DMS53 (cell line): ENCODE results near the gene NME2.

Source experiments
- DNase-seq: peaks from one replicate; lab custom pipeline; 2025; lab: John Stamatoyannopoulos, UW

NME2 gene

DNA sequence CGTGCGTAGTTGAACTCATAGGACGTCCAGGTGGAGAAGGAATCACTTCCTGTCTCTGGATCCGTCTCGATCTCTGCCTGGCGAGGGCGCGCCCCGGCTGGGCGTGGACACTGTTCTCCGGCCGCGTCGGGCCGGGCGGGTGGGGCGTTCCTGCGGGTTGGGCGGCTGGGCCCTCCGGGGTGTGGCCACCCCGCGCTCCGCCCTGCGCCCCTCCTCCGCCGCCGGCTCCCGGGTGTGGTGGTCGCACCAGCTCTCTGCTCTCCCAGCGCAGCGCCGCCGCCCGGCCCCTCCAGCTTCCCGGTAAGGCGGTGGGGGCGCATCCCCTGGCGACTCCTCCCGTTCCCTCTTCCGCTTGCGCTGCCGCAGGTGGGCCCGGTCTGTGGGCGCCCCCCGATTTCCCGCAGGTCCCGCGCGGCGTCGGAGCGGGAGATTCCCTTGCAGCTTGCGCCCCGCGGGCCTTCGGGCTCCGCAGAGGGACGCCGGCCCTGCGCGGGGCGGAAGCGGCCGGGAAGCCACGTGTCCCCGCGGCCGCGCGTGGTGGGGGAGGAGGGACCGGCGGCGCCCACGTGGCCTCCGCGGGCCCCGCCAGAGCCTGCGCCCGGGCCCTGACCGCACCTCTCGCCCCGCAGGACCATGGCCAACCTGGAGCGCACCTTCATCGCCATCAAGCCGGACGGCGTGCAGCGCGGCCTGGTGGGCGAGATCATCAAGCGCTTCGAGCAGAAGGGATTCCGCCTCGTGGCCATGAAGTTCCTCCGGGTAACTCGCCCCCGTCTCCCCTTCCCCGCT, at the start of gene NME2:
NME2 (plus strand) TSS at position 214 of the 789 bp plus-strand sequence; CDS start at position 634, 420 bp downstream.
- DNase-seq: peak; percentile 97

DNA sequence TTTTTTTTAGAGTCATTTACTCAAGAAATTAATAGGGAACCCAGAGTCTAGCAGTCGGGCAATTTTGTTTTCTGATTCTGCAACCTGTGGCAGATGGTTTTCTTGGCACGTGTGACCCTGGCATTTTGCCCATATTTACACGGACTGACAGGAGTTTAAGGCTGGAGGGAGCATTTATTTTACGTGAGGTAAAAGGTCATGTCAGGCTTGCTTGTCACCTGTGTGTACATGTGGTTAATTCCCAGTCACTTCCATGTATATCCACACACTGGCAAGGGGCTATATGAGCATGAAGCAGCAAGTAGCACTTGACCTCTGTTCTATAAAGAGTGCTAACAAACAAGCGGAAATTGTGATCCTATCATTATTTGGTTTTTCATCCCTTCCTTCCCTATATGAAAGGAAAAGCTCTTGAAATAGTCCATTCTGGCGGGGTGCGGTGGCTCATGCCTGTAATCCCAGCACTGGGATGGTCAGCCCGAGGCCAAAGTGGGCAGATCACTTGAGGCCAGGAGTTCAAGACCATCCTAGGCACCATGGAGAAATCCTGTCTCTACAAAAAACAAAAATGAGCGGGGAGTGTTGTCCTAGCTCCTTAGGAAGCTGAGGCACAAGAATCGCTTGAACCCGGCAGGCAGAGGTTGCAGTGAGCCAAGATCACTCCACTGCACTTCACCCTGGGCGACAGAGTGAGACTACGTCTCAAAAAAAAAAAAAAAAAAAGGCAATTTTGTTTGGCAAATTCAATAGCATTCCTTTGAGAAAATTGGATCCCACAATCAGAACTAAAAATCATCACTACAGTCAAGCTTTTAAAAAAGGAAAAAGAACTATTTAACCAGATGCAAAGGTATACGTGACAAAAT, 47.6 kb upstream of the NME2 start:
- peak; percentile 99 for DNase-seq

DNA sequence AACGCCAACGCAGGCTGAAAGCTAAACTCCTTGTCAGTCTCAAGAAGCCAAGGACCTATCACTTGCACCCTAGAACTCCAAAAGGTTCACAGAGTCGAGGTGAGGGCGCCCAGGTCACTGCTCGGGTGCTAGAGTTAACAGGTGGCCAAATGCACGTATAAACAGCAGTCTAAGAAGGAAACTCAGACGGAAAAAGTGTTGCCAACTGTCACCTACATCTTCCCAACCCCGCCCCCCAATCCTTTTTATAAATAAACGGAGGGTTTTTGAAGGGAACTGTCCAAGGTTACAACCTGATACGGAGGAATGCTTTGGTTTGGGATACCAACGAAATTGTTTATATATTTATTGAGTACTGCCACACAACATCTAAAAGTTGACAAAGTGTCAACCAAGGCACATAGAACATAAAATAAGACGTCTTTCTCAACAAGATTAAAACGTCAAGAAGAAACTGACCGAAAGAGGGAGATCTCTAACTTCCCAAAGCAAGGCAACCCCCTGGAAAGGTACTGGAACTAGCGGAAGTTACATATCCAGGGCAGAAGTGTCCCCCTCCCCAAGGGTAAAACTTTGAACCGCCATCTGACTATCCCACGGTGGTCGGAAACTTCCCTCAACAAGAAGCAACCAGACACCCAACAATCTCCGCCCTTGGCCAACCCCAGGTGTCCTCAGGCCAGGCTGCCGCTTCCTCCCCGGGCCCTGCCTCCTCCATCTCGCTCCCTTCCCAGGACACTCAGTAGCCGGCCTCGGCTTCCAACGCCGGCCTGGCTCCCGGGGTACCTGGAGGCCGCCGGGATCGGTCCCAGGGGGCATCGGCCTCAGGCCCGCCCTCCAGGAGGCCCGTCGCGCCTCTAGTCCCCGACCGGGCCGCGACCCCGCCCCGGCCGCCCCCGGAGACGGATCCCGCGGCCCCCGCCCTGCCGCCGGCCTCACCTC, 46.5 kb upstream of the NME2 start:
- DNase-seq: peak; percentile 81

DNA sequence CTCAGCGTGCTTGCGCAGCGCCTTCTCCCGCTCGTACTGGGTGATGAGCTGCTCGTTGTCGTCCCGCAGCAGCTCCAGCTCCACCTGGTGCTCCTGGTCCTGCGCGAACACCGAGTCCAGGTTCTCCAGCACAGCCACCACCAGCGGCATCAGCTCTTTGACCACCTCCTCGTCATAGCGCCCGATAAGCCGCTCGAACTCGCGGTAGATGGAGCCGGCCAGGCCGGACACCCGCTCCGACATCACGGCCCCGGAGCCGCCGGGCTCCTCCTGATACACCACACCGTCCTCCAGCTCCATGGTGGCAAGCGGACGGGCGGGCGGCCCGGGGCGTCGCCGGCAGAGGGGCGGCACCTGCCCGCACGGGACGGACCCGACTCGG, 45.9 kb upstream of the NME2 start:
- peak; percentile 93 for DNase-seq

DNA sequence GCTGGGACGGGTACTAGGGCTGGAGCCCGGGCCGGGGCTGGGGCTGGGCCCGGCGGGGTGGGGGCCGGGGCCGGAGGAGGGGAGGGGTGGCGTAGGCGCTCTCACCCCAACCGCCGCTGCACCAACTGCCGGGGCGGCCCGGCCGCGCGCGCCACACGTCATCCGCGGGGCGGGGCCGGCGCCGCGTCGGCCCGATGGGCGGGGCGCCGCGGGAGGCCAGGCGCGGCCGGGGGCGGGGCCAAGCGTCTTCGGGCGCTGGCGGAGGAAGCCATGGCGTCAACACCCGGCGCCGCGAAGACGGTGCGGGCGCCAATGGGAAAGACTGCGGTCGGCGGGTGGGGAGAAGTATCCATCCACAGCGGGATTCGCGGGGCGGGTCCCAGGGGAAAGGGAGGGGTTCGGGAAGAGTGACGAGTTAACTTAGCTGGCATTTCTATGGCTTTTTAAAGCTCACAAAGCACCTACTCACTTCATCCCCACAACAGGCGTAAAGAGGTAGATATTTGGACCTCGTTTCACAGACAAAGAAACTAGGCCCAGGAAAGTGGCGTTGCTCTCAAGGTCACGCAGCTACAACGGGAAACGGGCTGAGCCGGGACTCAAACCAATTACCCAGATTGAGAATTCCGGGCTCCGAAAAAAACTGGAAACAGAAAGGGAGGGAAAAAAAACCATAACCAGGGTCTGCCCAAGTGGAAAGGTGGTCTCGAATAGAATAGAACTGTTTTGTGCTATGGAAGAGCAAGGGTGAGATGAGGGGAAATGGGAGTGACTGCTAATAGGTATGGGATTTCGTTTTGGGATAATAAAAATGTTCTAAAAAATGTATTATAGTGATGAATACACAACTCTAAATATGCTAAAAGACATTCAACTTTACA, 45.2 kb upstream of the NME2 start, which contains the start of gene SPAG9:
SPAG9 (minus strand) TSS at position 130 of the 881 bp plus-strand sequence. CDS start 212 bp downstream, outside the sequence.
- peak; percentile 99 for DNase-seq

DNA sequence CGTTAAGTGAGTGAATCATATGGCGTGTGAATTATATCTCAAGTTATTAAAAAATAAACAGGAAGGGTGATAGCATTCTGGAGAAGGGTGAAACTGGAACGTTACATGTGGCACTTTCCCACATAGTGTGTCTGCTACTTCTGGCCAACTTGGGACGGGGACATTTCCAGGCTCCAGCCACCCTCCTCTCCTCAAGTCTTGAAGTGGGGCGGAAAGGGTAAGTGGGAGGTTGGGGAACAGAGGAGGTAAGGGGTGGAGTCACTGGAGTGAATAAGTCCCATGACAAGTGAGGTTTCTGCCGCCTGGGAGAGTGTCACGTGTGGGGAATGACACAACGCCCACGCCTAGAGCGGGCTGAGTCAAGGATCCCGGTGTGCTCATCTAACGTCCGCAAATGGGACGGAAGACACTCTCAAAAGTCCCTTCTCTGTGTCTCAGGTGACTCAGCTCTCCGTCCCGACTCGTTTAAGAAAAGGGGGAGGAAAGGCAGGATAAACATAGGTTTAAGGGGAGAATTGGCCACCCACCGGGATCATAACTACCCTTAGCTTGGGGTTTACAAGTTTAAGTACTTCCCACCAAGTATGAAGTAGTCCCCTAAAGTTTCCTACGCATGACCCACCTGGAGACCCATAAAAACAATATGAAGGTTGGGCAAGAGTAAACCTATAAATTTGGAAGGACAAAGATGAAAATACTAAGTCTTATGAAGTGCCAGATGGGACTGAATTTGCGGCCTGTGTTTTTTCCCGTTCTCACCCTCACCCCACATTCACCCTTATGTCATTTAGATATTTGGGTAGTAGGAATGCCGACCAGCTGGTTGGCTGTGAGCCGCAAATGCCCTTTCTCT, 44.4 kb upstream of the NME2 start:
- peak; percentile 98 for DNase-seq

DNA sequence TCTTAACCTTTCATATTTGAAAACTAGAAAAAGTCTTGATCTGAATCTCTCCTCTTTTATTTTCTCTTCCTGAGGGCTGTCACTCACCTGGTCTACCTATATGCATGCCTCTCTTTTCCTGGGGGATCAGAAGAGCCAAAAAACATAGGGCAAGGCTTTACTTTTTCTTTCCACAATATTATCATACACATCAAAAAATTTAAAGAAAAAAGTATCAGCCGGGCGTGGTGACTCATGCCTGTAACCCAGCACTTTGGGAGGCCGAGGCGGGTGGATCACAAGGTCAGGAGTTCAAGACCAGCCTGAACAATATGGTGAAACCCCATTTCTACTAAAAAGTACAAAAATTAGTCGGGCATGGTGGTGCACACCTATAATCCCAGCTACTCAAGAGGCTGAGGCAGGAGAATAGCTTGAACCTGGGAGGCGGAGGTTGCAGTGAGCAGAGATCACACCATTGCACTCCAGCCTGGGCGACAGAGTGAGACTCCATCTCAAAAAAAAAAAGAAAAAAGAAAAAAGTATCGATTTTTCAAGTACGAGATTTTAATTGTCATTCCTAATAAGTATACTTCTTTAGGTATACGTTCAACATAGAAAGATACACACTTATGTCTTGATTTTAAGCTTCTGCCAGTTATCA, 43.6 kb upstream of the NME2 start:
- DNase-seq: peak; percentile 21

DNA sequence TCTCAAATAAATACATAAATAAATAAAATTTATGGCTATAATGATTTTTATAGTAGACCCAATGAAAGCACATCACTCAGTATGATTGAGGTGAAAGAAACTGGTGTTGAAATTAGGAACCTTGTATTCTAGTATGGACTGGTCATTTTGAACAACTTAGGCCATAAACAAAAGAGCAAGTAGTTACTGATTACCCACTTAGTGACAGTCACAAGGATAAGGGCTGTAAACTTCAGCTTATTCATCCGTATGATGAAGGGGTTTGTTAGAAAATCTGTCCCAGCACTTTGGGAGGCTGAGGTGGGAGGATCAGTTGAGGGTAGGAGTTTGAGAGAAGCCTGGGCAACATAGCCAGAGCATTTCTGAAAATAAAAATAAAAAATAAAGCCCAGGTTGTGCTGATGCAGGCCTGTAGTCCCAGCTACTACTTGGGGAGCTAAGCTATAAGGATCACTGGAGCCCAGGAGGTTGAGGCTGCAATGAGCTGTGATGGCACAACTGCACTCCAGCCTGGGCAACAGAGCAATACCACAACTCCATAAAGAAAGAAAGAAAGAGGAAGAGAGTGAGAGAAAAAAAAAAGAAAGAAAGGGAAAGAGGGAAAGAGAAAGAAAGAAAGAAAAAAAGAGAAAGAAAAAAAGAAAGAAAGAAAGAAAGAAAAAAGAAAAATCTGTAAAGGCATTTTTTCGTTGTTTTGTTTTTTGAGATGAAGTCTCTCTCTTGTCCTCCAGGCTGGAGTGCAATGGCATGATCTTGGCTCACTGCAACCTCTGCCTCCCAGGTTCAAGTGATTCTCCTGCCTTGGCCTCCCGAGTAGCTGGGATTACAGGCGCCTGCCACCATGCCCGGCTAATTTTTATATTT, 41.3 kb upstream of the NME2 start:
- peak; percentile 15 for DNase-seq

DNA sequence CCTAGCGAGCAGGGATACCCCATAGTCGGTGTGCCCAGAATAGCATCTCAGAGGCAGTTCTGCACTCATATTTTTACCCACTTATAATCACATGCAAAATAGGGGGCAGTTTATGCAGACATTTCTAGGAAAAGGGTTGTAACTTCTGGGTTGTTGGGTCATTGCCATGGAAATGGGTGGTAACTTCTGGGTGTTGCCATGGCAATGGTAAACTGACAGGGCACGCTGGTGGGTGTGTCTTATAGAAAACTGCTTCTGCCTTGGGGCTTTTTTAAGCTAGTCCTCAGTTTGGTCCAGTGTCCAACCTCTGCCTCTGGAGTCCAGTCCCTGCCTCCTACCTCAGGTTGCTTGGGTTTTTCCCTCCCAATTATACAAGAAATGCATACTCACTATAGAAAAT, 38.1 kb upstream of the NME2 start:
- peak; percentile 40 for DNase-seq

DNA sequence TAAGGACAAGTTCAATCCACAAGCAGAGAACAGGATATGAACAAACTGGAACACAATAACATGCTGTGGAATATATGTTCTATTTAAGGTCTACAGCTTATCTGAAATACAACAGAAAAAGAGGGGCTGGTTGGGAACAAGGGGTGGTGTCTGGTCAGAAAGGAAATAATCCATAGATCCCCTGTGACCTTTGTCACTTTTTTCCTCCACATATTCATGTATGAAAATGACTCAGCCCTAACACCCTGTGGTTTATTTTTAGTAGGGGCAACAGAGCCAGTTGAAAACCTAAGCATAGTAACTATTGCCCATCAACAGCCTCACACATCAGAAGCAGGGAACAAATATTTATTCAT, 33.3 kb upstream of the NME2 start:
- peak; percentile 65 for DNase-seq

DNA sequence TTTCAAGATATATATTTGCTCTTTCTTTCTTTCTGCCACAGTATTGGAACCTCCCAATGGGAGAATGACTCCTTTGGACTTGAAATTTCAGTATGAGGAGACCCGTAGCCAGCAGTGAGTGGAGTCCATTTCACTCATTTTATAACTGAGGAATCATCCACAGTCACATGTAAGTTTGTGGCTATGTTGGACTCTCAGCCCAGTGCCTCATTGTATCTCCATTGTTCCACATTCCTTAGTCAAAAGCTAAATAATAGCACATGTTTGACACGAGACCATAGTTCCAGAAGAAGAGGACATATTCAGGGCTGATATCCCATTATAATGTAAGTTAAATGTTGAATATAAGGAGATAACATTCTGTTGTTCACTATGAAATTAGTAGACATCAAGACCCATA, 32.8 kb upstream of the NME2 start:
- no peak for DNase-seq

DNA sequence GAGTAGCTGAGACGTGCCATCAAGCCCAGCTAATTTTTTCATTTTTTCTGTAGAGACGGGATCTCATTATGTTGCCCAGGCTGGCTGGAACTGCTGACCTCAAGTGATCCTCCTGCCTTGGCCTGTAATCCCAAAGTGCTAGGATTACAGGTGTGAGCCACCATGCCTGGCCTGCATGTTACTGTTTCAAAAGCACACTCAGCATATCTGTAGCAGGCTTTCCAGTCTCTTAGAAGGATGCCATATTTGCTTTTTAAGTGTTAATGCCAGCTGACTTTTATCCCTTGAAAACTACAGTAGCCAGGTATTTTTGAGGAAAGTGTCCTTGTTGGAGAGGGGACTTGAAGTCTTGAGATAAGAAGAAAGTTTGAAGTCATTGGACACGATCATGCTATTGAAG, 30.3 kb upstream of the NME2 start:
- no peak for DNase-seq

DNA sequence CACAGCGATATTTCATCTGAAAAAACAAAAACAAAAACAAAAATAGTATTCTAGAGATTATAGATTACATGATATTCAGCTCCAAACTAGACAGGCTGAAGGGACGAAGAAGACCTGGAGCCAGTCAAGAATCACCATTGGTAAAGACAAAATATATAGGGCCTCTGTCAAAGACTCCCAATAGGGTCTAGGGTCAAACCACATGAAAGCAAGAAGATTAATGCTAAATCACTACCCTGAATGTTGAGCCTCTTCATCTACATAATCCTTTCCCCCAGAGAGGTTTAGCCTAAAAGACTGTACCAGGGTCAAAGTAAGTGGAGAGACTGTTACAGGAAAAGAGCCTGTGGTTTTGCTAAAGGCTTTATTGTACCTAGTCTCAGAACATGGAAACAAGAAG, 23.6 kb upstream of the NME2 start:
- no peak for DNase-seq

DNA sequence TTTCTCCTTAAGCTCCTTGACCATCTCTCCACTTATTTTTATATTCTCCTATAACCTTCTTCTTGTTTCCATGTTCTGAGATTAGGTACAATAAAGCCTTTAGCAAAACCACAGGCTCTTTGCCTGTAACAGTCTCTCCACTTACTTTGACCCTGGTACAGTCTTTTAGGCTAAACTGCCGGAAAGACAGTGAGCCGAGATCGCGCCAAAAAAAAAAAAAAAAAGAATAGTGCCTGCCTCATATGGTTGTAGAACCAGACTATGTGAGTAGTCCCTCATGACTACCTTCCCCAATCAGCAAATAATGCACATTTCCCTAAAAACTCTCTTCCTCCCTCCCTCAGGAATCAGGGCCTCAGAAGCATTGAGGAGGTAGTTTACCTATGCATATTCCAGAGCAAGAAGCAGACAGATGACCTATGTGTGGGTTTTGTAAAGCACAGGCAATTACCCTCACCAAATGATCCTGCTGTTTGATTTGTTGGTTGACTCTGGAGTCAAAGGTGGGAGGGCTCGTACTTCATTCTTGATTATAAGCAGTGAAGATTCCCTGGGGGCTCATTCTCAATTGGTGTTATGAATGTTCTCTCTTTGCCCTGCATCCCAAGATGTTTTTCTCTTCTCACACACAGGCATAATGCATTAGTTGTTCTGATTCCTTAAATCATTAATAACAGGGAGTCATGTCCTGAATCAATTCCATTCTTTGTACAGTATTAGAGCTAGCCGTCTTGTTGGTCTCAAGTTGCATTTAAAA, 21.8 kb upstream of the NME2 start:
- DNase-seq: no peak

DNA sequence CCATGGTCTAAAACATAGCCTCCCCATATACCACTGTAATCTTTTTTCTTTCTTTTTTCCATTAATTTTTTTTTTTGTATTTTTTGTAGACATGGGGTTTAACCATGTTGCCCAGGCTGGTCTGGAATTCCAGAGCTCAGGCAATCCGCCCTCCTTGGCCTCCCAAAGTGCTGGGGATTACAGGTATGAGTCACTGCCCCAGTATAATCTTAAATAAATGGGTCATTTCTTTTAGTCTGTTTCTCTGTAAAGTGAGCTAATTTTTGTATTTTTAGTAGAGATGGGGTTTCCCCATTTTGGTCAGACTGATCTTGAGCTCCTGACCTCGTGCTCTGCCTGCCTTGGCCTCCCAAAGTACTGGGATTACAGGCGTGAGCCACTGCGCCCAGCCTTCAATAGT, 18.6 kb upstream of the NME2 start:
- no peak for DNase-seq

DNA sequence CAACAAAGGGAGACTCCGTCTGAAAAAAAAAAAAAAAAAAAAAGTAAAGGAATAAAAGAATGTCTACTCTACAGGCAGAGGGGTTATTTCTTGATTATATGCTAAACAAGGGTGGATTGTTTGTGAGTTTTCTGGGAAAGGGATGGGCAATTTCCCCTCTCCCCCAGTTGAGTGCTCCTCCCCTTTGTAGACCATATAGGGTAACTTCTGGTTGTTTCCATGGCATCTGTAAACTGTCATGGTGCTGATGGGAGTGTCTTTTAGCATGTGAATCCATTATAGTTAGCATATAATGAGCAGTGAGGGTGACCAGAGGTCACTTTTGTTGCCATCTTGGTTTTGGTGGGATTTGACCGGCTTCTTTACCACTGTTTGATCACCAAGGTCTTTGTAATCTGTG, 17.0 kb upstream of the NME2 start:
- DNase-seq: no peak

DNA sequence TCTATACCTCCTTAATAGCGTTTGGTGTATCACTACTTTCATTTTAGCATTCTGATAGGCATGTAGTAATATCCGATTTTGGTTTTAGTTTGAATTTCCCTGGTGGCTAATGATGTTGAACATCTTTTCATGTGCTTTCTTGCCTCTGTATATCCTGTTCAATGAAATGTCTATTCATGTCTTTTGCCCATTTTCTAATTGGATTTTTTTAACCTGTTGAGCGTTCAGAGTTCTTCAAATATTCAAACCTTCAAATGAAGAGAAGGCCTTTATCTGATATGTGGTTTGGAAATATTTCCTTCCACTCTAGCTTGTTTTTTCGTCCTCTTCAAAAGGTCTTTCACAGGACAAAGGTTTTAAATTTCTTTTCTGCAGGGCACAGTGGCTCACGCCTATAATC, 15.3 kb upstream of the NME2 start:
- DNase-seq: no peak

DNA sequence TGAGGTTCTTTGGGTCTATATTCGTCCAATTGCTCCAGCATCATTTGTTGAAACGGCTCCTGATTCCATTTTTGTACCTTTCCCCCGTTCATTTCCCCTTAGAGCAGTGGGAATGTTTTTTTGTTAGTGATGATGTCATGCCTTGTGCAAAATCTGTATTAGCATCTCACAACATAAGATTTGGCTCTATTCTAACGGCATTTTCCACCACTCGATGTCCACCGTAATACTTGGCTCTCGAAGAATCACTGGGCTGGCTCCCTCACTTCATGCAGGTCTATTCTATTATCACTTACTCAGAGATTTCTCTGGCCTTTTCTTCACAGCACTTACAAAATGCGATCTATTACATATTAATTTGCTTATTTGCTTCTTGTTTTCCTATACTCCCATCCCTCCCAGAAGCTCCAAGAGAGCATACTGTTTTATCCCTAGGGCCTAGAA, 13.4 kb upstream of the NME2 start:
- DNase-seq: peak; percentile 81
